Superior temporal gyrus (tissue), 1 donor: ENCODE measurements around the gene GIGYF2.
"Not testable (repeated sequence)": the region's sequence is repeated elsewhere in the genome, so short reads cannot be mapped to it uniquely, and the experiment has no call there.

Experiments used
- DNase-seq: peaks from one replicate; pipeline ENCODE4 v3.0.0-alpha.2; 2016; ENCODE audit errors: extremely low spot score

The GIGYF2 gene

DNA sequence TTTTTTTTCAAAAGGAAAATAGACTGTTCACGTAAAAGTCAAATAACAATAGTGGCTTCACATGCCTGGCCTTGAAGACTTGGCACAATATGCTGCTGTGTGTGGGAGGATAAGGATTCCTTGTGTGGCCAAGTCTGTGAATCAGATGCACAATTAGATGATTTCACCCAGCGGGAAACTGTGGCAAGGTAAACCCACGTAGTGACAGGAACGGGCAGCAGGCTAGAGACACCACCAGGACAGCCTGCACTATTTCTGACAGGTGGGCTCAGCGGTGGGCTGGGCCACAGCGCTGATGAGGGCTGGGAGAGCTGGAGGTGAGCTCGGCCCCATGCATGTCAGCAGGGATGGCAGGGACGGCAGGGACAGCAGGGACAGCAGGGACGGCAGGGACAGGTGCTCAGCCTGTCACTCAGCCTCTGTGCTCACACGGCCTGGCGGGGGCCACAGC lies 194.5 kb downstream of the GIGYF2 start:
- DNase-seq: no peak

DNA sequence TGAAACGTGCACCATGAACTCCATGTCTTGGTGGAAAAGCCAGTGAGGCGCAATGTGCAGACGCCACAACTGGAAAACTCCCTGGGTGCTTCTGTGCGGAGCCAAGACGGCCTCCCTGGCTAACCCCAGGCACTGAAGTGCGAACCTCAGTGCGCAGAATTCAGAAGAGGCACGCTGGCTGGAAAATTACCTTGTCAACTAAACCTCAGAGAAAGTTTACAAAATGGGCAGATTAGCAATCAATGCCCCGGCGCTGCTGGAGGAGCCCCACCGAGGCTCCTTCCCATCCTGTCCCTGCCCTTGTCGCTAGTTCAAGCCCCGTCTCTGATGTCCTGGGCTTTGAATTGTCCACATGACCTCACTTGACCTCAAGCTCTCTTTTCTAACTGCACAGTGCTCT lies 195.1 kb downstream of the GIGYF2 start:
- DNase-seq: no peak

DNA sequence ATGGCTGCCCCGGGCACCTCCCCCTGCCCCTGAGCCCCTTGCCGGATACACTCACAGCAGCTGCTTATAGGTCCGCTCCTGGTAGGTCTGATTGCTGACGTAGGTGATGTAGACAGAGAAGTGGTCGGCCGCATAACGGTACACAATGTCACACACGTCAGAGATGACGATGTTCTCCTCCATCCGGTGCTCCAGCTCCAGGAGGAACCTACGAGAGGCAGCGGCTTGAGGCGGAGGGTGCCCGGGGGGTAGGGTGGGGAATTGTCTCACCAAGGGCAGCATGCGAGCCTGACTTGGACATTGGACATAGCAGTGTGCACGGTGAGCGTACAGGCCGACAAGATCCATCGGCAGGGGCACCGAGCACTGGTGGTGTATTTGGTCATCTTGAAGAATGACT lies 195.7 kb downstream of the GIGYF2 start:
- DNase-seq: no peak

DNA sequence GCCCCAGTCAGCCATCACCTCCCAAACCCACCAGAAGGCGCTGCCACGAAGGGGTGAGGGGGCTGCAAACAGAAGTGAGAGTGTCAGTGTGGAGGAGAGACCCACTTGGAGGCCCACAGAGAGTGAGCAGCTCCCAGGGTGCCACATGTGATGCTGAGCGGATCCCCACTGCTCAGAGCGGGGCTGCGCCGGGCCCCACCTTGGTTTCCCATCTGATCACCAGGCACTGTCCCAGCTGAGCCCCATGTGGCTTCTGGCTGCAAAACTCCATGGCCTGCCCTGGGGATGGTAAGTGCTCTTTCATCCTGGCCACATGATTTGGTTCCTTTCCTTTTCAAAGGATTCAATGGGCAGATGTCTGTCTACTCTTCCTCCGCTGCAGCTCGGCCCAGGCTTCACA lies 196.7 kb downstream of the GIGYF2 start:
- no peak for DNase-seq

DNA sequence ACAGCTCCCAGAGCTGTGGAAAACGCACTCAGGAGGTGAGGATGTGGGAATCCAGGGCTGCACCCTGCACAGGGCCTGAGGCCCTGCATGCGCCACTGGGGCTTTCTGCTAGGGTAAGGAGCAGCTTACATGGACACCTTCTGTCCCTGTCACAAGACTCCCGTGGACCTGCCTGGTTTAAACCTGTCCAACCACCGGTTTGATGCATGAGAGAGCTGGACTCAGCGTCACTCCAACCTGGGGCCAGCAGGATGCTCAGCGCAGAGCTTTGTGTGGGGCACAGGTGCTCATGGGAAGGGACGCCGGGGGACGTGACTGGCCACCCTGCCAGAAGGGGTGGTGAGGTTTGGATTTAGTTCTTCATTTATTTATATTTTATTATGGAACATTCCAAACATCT lies 197.1 kb downstream of the GIGYF2 start:
- DNase-seq: no peak

DNA sequence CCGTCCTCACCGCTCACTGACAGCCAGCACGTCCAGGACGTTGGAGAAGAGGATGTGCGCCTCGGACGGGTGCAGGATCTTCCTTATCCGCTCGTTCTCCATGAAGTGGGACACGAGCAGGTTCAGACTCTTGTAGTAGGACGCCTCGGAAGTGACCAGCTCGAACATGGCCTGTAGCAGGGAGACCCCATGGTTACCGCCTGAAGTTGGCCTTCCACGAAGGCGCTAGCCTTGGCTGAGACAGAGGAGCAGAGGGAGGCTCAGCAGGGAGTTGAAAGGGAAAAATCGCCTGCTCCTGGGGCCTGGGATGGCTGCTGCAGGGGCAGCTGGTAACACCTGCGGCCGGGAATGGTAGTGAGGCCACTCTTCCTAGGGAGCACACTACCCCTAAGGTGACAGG lies 197.6 kb downstream of the GIGYF2 start:
- DNase-seq: no peak

DNA sequence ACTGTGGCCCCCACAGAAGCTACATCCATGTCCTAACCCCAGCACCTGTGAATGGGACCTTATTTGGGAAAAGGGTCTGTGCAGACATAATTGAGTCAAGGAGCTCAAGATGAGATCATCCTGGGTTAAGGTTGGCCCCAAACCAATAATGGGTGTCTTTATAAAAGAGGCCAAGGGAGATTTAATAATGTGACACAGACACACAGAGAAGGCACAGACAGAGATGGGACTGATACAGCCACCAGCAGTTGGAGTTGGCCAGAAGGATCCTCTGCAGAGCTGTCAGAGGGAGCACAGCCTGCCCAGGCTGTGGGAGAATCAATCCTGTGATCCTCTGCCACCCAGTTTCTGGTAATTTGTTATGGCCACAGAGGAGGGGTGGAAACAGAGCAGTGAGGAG lies 199.0 kb downstream of the GIGYF2 start:
- DNase-seq: no peak

DNA sequence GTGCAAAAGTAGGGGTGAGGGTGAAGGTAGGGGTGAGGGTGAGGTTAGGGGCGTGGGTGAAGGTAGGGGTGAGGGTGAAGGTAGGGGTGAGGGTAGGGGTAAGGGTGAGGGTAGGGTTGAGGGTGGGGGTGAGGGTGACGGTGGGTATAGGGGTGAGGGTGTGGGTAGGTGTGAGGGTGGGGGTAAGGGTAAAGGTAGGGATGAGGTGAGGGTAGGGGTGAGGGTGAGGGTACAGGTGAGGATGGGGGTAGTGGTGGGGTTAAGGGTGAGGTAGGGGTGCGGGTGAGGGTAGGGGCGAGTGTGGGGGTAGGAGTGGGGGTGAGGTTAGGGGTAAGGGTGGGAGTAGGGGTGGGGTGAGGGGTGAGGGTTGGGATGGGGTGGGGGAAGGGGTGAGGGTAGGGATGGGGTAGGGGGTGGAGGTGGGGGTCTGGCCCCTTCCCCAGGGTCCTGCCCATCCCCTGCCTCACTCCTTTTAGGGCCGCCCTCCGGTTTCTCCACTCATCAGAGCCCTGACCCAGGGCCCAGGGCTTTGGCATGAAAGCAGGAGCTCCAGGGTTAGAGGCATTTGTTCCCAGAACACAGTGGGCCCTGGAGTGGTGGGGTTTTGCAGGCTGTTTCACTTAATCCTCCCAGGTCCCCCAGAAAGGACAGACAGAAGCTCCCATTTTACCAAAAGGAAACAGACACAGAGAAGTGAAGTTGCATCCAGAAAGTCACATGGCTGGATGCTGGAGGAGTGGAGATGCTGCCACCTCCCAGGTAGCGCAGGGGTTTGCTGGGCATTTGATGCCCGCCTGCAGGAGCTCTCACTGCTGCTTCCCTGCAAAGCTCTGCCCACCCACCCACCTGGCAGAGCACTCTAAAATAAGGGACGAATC lies 199.8 kb downstream of the GIGYF2 start:
- no peak for DNase-seq

DNA sequence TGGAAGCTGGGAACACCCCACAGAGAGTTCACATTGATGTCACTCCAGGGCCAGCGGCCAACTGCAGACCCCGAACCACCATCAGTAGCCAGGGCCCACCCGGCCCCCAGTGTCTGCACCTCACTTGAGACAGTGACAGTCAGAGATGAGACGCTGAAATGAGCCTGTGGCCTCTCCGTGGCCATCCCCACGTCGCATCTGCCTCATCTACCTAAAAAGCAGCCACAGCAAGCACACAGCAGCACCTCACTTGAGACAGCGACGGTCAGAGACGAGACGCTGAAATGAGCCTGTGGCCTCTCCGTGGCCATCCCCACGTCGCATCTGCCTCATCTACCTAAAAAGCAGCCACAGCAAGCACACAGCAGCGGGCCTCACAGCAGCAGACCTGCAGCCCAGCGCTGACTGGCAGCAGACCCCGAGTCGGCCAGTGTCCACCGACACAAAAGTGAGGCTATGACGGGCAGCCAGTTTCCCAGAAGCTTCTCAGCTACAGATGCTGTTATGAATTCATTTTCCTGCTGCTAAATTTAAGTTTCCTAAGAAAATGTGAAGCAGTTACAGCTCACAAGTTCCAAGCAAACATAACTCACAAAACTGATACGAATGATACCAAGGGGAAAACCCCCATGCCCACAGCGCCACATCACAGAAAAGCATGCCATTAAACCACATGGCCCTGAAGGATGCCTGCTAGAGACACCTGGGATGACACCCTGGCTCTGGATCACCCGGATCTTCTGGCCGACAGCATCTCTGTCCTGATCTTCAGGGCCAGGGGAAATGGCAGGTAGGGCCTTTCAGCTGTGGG lies 200.7 kb downstream of the GIGYF2 start:
- no peak for DNase-seq

DNA sequence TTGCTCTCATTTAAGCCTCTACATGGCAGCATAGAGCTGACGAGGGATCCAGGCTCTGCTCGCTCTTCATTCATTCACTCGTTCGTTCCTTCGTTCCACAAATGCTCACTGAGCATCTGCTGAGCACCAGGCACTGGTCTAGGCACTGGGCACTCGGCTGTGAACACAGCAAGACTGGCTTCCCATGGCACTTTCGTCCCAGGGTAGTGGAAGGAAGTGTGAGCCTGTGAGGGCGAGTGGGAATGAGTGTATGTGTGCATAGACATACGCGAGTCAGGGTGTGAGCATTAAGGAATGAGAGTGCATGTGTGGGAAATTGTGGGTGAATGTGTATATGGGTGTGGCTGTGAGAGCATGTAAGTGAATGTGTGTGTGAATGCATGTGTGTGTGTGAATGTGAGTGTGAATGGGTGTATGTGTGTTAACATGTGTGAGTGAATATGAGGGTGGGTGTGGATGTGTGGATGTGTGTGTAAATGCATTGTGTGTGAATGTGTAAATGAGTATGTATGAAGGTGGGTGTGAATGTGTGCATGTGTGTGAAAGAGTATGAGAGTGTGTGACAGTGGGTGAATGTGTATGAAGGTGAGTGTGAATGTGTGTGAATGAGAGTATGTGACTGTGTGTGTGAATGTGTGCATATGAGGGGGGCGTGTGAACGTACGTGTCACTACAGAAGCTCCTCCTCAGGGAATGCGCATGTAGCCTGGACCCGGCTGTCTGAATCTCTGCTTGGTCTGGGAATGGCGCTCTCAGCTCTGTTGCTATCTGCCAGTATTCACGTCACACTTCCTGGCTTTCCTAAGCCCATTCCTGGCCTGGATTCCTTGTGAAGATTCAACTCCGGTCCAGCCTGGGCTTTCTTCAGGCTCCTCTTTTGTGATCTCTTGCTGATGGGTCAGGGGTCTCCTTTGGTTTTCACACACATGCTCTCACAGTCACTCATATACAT lies 201.7 kb downstream of the GIGYF2 start:
- no peak for DNase-seq

DNA sequence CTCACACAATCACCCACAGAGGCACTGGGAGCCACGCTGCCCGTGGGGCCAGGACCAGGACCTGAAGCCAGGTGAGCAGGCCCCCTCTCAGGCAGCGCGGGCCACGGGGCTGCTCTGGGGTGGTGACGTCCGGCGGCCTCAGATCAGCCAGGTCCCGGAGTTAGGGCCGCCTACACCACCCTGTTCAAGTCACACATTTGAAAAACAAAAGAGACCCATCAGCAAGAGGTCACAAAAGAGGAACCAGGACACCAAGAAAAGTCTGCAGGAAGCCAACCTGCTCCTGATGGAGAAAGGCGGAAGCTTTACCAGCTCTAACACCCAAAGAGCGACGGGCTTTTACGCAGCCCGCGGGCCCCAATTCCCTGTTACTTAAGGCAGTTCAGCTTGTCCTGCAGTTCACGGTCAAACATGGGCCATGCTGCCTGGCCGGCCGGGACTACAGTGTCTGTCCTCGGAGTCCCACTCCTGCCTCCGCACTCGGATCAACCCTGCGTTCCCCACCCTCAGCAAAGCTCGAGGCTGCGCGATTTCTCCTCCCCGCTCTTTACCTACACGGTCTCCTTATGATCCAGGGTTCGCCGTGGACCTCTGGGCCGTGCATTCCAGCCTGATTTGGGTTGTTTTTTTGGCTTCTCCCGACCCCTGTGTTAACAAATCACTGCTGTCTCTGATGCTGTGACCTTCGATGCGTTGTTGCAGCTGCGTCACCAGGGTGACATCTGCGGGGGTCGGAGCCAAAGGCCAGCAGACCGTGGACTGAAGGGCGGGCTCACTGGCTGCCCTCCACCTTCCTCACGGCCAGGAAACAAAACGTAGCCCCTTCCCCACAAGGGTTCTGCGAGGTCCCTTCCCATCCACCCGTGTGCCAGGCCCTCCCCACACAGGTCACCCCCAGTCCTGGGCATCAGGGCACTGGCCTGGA lies 203.9 kb downstream of the GIGYF2 start:
- DNase-seq: no peak

DNA sequence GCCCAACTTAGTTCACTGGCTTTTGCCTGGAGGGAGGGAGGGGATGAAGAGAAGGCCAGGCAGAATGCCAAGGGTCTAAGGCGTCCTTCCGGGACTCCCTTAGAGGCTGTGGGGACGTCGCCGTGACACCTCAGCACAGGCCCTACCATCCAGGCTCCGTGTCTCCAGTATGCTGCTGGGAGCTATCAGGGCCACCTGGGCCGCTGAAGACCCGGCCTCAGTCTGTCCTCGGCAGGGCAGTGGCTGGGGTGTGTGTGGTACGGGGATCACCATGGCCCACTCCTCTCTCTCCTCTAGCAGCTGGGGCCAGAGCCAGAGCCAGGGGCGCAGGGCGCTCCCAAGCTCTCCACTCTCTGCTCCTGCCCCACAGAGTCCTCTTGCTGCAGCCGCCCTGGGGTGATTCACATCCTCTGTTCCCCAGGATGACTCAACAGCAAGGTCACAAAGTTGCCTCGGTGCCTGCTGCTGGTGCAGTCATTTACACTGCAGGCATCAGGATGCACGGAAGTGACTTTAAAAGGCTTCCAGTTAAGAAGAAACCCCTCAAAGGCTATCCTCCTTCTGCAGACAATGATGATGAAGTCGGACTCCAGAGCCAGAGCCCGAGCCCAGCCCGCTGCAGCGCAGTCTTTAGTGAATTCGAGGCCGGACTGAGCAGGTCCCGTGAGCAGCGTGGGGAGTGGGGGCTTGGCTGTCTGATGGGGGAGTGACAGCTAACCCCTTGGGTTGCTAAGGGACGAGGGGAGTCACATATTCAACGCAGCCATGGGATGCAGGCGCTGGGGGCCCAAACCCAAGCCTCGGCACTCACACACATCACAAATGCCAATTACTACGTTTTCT lies 204.8 kb downstream of the GIGYF2 start:
- no peak for DNase-seq

DNA sequence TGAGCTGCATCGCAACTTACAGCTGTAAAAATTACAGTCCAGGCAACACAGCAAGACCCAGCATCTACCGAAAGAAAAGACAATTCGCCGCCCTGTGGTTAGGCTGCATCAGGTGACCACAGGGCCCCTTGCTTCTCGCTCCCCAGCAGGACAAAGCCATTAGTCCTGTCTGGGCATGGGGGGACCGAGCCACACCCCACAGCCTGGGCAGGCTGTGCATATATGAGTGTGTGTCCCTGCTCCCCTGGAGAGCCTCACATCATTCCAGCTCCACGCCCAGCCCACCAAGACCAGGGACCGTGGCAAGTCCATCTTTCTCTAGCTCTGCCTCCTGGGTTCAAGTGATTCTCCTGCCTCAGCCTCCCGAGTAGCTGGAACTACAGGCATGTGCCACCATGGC lies 206.9 kb downstream of the GIGYF2 start:
- no peak for DNase-seq

DNA sequence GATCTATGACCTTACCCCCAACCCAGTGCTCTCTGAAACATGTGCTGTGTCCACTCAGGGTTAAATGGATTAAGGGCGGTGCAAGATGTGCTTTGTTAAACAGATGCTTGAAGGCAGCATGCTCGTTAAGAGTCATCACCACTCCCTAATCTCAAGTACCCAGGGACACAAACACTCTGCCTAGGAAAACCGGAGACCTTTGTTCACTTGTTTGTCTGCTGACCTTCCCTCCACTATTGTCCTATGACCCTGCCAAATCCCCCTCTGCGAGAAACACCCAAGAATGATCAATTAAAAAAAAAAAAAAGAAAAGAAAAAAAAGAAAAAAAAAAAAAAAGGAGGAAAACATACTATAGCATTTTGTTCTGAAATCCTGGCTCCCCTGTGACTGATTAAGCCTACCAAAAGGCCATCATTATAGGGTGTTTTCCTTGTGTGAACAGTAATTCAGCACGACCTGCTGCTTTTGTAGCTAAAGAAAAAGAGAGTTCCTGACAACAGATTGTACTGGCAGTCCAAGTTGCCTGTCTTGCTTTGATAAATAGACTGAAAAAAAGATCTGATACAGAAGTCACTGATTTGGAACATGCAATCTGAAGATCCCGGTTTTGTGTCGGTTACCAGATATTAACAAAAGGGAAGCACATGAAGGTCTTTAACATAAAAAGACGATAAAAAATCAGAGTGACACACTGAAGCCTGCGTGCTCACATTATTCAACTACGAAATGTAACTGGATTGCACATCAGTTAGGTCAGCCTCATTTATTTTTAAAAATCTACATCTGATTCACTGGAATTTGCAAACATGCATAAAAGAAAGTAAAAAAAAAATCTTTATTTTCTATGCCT lies 210.0 kb downstream of the GIGYF2 start:
- DNase-seq: not testable (repeated sequence)

DNA sequence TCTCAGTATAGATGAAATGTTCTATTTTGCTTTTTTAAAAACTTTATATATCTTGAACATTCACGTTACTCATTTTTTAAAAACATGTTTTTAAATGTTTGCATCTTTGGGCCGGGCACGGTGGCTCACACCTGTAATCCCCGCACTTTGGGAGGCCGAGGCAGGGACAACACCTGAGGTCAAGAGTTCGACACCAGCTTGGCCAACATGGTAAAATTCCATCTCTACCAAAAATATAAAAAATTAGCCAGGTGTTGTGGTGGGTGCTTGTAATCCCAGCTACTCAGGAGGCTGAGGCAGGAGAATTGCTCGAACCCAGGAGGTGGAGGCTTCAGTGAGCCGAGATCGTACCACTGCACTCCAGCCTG lies 210.6 kb downstream of the GIGYF2 start:
- DNase-seq: not testable (repeated sequence)

DNA sequence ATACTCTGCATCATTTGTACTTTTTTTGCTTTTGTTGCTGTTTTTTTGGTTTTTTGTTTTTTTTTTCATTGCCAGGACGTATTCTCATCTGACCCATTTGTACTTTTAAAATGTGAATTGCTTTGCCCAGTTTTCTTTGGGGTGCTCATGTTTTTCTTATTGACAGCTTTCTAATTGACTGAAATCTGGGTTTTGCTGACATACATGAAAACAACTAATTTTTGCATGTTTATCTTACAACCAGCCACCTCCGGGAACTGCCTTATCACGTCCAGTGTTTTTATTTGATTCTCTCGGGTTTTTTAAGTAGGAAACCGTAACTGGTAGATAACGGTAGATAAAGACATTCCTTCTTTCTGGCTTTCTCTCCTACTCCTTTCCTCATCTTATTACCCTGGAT lies 211.6 kb downstream of the GIGYF2 start:
- peak; percentile 19 for DNase-seq
